CD4-positive, alpha-beta T cell (primary cell): ENCODE measurements around the gene PLEKHA8. TPM values are rescaled to one million over a fixed set of nuclear protein-coding genes. Genes with fewer than 3 reads are reported as not detected.

Experiments used
- ATAC-seq: fragments of 200-7000 bp; cut with Tn5 transposase; one replicate; pipeline ENCODE4 v1.10.0; 2022; ENCODE audit warnings: mild to moderate bottlenecking; ENCODE audit not compliant: poor library complexity
- CTCF ChIA-PET: fragments of 350-600 bp; sonication (Branson Sonifier 250); formaldehyde crosslinking; loops from one replicate; lab custom pipeline; 2021; ENCODE audit warnings: antibody characterized with exemption, inconsistent platforms; lab: Charles Lee
- POLR2A ChIA-PET: fragments of 350-600 bp; sonication (Branson Sonifier 250); formaldehyde crosslinking; loops from one replicate; lab custom pipeline; 2021; ENCODE audit warnings: antibody characterized with exemption, inconsistent platforms; lab: Charles Lee
- DNase-seq, 14 experiments: peaks; one replicate each; pipeline ENCODE4 v3.0.0-alpha.2; 2013 to 2020; ENCODE audit warnings: mixed read lengths in 2 of 14
- H3K27ac ChIP-seq, 2 donors: one replicate each; pipeline versions ENCODE4 v1.5.1 to v1.7.0; 2013; ENCODE audit warnings: low read length in 2 of 2, low read depth in 1 of 2, mild to moderate bottlenecking in 1 of 2
- H3K27me3 ChIP-seq, 2 experiments: 1 replicate in 1 of 2; 2 replicates in 1 of 2; pipeline versions ENCODE4 v1.6.1 to v1.7.0; 2013; ENCODE audit warnings: low read length in 2 of 2, control low read depth in 1 of 2, mild to moderate bottlenecking in 1 of 2, moderate library complexity in 1 of 2; ENCODE audit not compliant: insufficient read depth in 2 of 2, control insufficient read depth in 1 of 2
- H3K36me3 ChIP-seq: one replicate; pipeline ENCODE4 v1.6.1; 2013; ENCODE audit warnings: low read length, control low read depth; ENCODE audit not compliant: insufficient read depth
- H3K4me1 ChIP-seq: one replicate; pipeline ENCODE4 v1.6.1; 2013; ENCODE audit warnings: low read length, control low read depth; ENCODE audit not compliant: insufficient read depth
- H3K4me3 ChIP-seq: one replicate; pipeline ENCODE4 v1.5.1; 2013; ENCODE audit warnings: mild to moderate bottlenecking, low read length, moderate library complexity
- H3K9me3 ChIP-seq, 2 experiments: 1 replicate in 1 of 2; 2 replicates in 1 of 2; pipeline versions ENCODE4 v1.6.1 to v1.7.0; 2013; ENCODE audit warnings: low read length in 2 of 2, mild to moderate bottlenecking in 2 of 2, control low read depth in 1 of 2, moderate library complexity in 1 of 2; ENCODE audit not compliant: control insufficient read depth in 1 of 2, insufficient read depth in 1 of 2
- H3K27ac Mint-ChIP-seq: one replicate; pipeline ENCODE4 v1.8.0; 2020; ENCODE audit warnings: mixed read lengths
- H3K27me3 Mint-ChIP-seq: one replicate; pipeline ENCODE4 v1.8.0; 2021; ENCODE audit warnings: mixed read lengths
- H3K36me3 Mint-ChIP-seq: one replicate; pipeline ENCODE4 v1.8.0; 2021; ENCODE audit warnings: low read depth, mixed read lengths
- H3K4me1 Mint-ChIP-seq: one replicate; pipeline ENCODE4 v1.8.0; 2021; ENCODE audit warnings: low read depth, mixed read lengths
- H3K4me3 Mint-ChIP-seq: one replicate; pipeline ENCODE4 v1.8.0; 2020; ENCODE audit warnings: mild to moderate bottlenecking, mixed read lengths
- H3K9me3 Mint-ChIP-seq: one replicate; pipeline ENCODE4 v1.8.0; 2020; ENCODE audit warnings: mixed read lengths
- intact Hi-C, 2 experiments: fragments of 100-400 bp; cut with DNase I in 1 of 2; cut with micrococcal nuclease in 1 of 2; formaldehyde crosslinking; loops; one replicate each; pipeline versions ENCODE4 v1.15.1 to v1.9.0; 2023 to 2025; cut with DNase I, micrococcal nuclease
- total RNA-seq, 174 experiments: library from RNA in 2 of 174; stranded (reverse) in 2 of 174; gene quantifications; one replicate each; pipeline ENCODE4 v1.2.3 and lab custom pipeline; 2021 to 2026
- TF ChIP-seq, protein P1 (sequence below): fragments of 200-600 bp; IDR thresholded peaks from one replicate; pipeline ENCODE4 v1.8.0; 2022; ENCODE audit warnings: antibody characterized with exemption, mild to moderate bottlenecking

PLEKHA8 gene
- total RNA-seq, 2 experiments from 2014 or later, result 7.0 to 7.4 TPM

DNA sequence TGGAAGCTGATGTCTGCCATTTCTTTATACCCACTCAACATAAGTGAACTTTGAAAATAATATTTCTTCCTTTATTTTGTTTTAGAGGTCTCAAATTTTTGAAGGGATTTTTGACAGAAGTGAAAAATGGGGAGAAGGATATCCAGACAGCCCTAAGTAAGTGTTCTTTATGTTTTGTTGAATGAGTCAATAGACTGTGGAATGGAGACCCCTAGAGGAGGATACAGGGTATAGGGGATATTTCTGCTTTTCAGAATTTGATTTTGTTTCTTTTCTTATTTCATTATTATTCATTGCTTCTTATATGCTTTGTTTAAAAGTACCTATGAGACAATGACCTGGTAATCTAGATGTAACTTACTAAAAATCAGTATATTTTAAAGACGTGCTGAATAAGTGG, 34.4 kb downstream of the PLEKHA8 start:
- H3K4me3 ChIP-seq, result no peak overlapping the region
- DNase-seq (peak in 3 of 14 experiments; percentile 29 to 44 (median 38)), ATAC-seq (peak; percentile 61)
- H3K36me3 Mint-ChIP-seq, result peaks cover 55% of the 10 kb centered on the region
- TF ChIP-seq, protein P1, sequence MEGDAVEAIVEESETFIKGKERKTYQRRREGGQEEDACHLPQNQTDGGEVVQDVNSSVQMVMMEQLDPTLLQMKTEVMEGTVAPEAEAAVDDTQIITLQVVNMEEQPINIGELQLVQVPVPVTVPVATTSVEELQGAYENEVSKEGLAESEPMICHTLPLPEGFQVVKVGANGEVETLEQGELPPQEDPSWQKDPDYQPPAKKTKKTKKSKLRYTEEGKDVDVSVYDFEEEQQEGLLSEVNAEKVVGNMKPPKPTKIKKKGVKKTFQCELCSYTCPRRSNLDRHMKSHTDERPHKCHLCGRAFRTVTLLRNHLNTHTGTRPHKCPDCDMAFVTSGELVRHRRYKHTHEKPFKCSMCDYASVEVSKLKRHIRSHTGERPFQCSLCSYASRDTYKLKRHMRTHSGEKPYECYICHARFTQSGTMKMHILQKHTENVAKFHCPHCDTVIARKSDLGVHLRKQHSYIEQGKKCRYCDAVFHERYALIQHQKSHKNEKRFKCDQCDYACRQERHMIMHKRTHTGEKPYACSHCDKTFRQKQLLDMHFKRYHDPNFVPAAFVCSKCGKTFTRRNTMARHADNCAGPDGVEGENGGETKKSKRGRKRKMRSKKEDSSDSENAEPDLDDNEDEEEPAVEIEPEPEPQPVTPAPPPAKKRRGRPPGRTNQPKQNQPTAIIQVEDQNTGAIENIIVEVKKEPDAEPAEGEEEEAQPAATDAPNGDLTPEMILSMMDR, result peak; percentile 65
- H3K27me3 Mint-ChIP-seq, result no peaks in the 10 kb centered on the region
- peaks cover 21% of the 10 kb centered on the region for H3K4me1 Mint-ChIP-seq
- ChIA-PET CTCF (interaction anchor here (1.2 to 2.6 kb wide), 4 partner anchors 11 to 34 kb away, joined by 3 to 18 read pairs (median 5); partner anchors contain the start of genes FKBP14 and PLEKHA8), POLR2A (interaction anchor here (1.8 kb wide), 1 partner anchor 35 kb away, joined by 13 read pairs; the partner anchor contains the start of genes FKBP14 and PLEKHA8)
- intact Hi-C loops, result loop anchor here (1.0 to 10.0 kb wide), 6 partner anchors 36 to 502 kb away; partner anchors contain the start of gene FKBP14 (in 1 of the 2)
- no peaks in the 10 kb centered on the region for H3K9me3 Mint-ChIP-seq
- H3K36me3 ChIP-seq, result peaks cover 6% of the 10 kb centered on the region
- H3K9me3 ChIP-seq, result no peaks in the 10 kb centered on the region
- H3K4me3 Mint-ChIP-seq, result no peak overlapping the region
- H3K27ac ChIP-seq, result no peak overlapping the region
- no peak overlapping the region for H3K27ac Mint-ChIP-seq
- H3K4me1 ChIP-seq, result no peaks in the 10 kb centered on the region
- no peaks in the 10 kb centered on the region for H3K27me3 ChIP-seq

DNA sequence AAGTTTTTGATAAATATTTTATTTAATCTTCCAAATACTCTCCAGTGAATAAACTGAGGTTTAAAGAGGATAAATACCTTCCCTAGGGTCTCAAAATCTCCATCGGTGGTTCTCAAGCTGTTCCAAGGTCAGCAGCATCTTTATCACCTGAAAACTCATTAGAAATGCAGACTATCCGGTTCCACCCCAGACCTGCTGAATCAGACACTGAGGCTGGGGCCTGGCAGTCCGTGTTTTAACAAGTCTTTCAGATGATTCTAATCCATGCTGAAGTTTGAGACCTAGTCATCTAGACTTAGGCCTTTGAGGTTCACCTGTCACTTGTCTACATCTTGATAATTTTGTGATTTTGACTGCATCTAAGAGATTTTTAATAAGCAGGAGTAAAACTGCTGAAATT, 37.5 kb downstream of the PLEKHA8 start:
- CTCF ChIA-PET, result no interaction called here
- H3K27me3 Mint-ChIP-seq, result no peaks in the 10 kb centered on the region

DNA sequence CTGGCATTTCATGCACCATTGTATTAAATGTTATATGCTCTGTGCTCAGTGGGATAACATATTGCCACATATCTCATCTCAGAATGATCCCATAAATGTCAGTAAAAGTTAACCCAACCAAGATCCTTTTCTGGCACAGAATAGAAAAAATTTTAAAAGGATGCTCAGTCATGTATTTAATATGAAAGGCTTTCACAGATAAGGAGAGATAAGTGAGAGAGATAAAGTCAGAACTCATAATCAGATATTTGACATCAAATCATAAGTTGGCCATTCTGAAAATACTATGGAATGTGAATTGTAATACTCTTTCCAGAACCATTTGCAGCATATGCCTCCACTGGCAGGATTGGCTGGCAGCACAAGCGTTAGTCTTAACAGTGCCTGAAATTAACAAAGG, 38.5 kb downstream of the PLEKHA8 start:
- ATAC-seq, result no peak
- ChIA-PET POLR2A (no interaction called here), CTCF (no interaction called here)
- Histone ChIP-seq H3K36me3 (peaks cover 9% of the 10 kb centered on the region), H3K9me3 (no peaks in the 10 kb centered on the region), H3K4me3 (no peak overlapping the region), H3K27me3 (no peaks in the 10 kb centered on the region), H3K27ac (no peak overlapping the region), H3K4me1 (no peaks in the 10 kb centered on the region)
- no peak for DNase-seq
- Mint-ChIP-seq H3K27me3 (no peaks in the 10 kb centered on the region), H3K4me3 (no peak overlapping the region), H3K9me3 (no peaks in the 10 kb centered on the region), H3K4me1 (peaks cover 11% of the 10 kb centered on the region), H3K36me3 (peaks cover 62% of the 10 kb centered on the region), H3K27ac (no peak overlapping the region)
- TF ChIP-seq, protein P1, result no peak
- intact Hi-C loops, result loop anchor here in 1 of 2 experiments (10.0 kb wide), 2 partner anchors 312 to 498 kb away; no protein-coding TSS in a partner anchor

More for the DNA sequence above, 37.5 kb downstream of the PLEKHA8 start:
- H3K9me3 Mint-ChIP-seq, result no peaks in the 10 kb centered on the region
- H3K36me3 ChIP-seq, result peaks cover 9% of the 10 kb centered on the region
- no peaks in the 10 kb centered on the region for H3K27me3 ChIP-seq
- H3K4me3 Mint-ChIP-seq, result no peak overlapping the region
- H3K27ac ChIP-seq, result no peak overlapping the region
- no peak overlapping the region for H3K27ac Mint-ChIP-seq
- no peaks in the 10 kb centered on the region for H3K4me1 ChIP-seq
- TF ChIP-seq, protein P1, result no peak
- DNase-seq (no peak), ATAC-seq (no peak)
- POLR2A ChIA-PET, result no interaction called here
- intact Hi-C loops, result loop anchor here in 1 of 2 experiments (10.0 kb wide), 2 partner anchors 311 to 499 kb away; no protein-coding TSS in a partner anchor
- peaks cover 17% of the 10 kb centered on the region for H3K4me1 Mint-ChIP-seq
- peaks cover 54% of the 10 kb centered on the region for H3K36me3 Mint-ChIP-seq
- no peak overlapping the region for H3K4me3 ChIP-seq
- H3K9me3 ChIP-seq, result no peaks in the 10 kb centered on the region
